ENCODE data around the gene TTLL1.

TTLL1 gene

GRCh38 chr22:43129426-43130425 lies 40.5 kb upstream of the TTLL1 start:
- no peak for TF ChIP-seq CTCF (IDR thresholded peaks at IDR 0.05)

GRCh38 chr22:43128928-43129424 lies 39.8 kb upstream of the TTLL1 start:
- no peak for TF ChIP-seq CTCF (IDR thresholded peaks at IDR 0.05)

GRCh38 chr22:43128116-43128515 lies 38.9 kb upstream of the TTLL1 start:
- TF ChIP-seq CTCF (IDR thresholded peaks at IDR 0.05) = no peak

GRCh38 chr22:43127166-43127908 lies 38.1 kb upstream of the TTLL1 start:
- TF ChIP-seq CTCF (IDR thresholded peaks at IDR 0.05) = no peak

- TF ChIP-seq CTCF (IDR thresholded peaks at IDR 0.05) = no peak
These were observed 37.4 kb upstream of the TTLL1 start for GRCh38 chr22:43126501-43127165.

GRCh38 chr22:43118953-43119458 lies 29.8 kb upstream of the TTLL1 start:
- no peak for TF ChIP-seq CTCF (IDR thresholded peaks at IDR 0.05)

All from LNCAP (cell line).